GM21529 (cell line): ENCODE results near the gene GYS1.
"Not testable (repeated sequence)": the region's sequence is repeated elsewhere in the genome, so short reads cannot be mapped to it uniquely, and the experiment has no call there.

Experiments used
- ATAC-seq: cut with Tn5 transposase; IDR thresholded peaks from one replicate; pipeline ENCODE4 v1.9.1; 2021; ENCODE audit not compliant: unreplicated experiment

GYS1 gene

DNA sequence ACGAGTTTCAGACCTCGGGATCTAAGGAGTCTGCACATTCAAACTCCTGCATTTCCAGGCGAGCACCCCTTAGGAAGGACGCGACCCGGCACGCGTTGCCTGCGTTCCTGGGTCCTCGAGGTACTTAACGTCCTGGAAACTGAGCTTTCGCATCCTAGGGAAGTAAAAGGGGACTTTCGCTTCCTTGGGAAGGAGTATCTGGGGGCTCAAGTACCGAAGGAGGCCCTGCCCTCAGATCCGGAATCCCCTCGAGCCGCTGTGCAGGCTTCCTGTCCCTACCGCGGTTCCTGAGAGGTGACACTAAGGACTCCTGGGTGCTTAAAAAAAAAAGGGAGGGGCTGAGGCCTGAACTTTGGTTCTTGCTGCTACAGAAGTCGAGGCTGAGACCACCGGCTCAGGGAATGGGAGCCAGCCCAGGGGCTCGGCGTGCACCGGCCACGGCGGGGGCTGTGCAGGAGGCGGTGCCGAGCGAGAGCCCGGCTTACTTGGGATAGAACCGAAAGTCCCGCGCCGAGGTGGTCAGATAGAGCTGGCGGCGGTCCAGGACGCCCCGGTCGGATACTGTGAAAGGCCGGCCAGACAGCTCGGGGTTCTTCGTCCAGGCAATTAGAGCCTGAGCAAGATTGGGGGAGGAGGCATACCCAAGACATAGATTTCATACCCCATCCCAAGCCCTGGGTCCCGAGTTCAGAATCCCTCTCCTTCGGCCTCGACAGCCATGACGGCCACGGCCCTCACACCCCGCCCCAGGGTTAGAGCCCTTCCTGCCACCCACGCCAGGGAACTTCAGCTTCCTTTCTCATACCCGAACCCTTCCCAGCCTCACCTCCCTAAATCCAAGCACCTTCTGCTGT is 25.5 kb upstream of the GYS1 start:
- ATAC-seq, result not testable (repeated sequence)

- ATAC-seq, result no peak
Observed at GRCh38 chr19:49017666-49018351, 24.7 kb upstream of the GYS1 start.

- ATAC-seq, result no peak
Observed at GRCh38 chr19:49017041-49017665, 24.0 kb upstream of the GYS1 start, which contains the start of gene LHB. TSS of gene LHB (minus strand) at chr19:49017091. CDS start at chr19:49017081, 10 bp downstream.

GRCh38 chr19:49016067-49016839 is 23.1 kb upstream of the GYS1 start:
- ATAC-seq, result no peak

DNA sequence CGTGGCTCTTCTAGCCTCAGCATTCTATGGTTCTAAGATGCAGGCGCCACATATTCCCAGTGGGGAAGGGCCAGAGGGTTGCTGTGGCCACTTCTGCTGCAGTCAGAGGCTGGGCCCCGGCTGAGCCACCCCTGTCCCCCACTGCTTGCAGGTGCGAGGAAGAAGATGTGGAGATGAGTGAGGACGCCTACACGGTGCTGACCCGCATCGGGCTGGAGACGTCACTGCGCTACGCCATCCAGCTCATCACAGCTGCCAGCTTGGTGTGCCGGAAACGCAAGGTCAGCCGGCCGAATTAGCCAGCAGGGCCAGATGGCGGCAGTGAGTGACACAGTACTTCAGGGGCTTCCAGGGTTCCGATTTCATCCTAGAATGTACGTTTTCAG is 21.8 kb upstream of the GYS1 start:
- no peak for ATAC-seq

DNA sequence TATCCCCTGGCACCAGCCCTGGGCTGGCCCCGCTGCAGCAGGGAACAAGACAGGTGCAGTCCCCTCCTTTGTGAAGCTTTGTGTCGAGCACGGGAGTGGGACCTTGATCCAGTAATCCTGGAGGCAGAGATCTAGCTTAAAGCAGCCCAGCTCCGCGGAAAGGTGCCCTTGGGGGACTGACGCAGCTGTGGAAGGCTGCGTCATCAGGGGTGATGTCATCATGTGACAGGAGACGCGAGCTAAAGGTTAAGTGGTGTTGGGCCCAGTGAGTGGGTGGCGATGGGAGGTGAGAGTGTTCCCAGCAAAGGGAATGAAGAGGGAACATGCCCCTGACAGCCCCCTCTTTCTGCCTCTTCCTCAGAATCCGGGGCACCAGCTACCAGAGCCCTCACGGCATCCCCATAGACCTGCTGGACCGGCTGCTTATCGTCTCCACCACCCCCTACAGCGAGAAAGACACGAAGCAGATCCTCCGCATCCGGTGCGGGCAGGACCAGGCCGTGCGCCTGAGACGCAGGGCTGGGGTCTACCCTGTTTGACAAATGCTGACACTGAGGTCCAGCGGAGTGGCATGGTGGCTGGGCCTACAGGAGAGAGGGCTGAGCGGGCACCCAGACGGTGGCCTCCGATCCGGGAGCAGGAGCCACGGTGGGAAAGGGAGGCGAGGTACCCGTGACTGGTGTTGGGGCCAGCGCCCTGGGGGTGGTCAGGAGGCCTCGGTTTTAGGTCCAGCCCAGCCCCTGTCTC is 21.2 kb upstream of the GYS1 start:
- ATAC-seq, result no peak

GRCh38 chr19:49011194-49011593 is 18.1 kb upstream of the GYS1 start:
- no peak for ATAC-seq

GRCh38 chr19:49010453-49010852 is 17.3 kb upstream of the GYS1 start:
- no peak for ATAC-seq

- ATAC-seq, result no peak
Observed at GRCh38 chr19:49009828-49010227, 16.7 kb upstream of the GYS1 start.

- no peak for ATAC-seq
Observed at GRCh38 chr19:49006905-49007304, 13.8 kb upstream of the GYS1 start.

- no peak for ATAC-seq
Observed at GRCh38 chr19:49004964-49005614, 12.0 kb upstream of the GYS1 start.

DNA sequence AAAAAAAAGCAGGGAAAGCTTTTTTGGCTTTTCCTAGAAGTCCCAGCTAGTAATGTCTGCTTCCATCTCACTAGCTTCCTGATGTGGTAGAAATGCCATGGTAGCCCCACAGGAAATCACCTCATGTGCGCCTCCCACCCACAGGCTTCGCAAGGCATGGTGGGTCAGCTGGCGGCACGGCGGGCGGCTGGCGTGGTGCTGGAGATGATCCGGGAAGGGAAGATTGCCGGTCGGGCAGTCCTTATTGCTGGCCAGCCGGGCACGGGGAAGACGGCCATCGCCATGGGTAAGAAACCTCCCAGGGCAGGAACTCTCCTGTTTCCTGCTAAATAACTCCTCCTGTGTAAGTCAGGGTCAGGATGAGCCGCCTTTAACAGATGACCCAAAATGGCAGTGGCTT is 11.0 kb upstream of the GYS1 start:
- ATAC-seq, result no peak

- ATAC-seq, result no peak
Observed at GRCh38 chr19:48999481-49000325, 6.6 kb upstream of the GYS1 start.

- ATAC-seq, result no peak
Observed at GRCh38 chr19:48997972-48998371, 4.9 kb upstream of the GYS1 start.

- ATAC-seq, result no peak
Observed at GRCh38 chr19:48994035-48994386, 902 bp upstream of the GYS1 start.

GRCh38 chr19:48992581-48993174 is 431 bp downstream of the GYS1 start:
- peak; percentile 5 for ATAC-seq

DNA sequence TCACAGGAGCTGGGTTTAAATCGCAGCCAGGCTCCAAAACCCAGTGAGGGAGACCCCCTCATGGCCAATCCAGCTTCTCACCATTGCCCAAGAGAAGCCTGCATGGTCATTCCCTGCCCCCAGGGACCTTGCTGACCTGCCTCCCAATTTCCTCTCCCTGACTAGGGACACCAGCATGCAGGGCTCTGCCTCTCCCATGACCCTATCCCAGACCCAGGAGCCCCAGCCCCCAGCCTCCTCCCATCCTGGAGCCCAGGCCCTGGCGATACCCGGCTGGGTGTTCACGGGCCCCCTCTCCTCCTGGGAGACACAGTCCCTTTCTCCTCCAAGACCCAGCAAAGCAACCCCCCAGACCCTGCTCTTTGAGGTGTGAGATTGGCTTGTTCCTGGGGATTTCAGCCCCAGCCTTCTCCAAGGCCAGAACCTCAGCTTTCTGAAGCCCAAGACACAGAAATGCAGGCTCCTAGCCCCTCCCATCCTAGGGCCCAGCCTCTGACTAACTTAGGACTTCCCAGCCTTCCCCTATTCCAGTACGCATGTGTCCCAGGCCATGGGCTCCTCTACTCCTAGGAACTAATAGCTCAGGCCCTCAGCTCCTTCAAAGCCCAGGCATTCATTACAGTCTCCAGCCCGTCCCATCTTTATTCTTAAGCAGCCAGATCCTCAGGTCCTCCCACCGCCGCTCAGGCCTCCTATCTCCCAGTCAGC is 1.1 kb downstream of the GYS1 start:
- no peak for ATAC-seq

DNA sequence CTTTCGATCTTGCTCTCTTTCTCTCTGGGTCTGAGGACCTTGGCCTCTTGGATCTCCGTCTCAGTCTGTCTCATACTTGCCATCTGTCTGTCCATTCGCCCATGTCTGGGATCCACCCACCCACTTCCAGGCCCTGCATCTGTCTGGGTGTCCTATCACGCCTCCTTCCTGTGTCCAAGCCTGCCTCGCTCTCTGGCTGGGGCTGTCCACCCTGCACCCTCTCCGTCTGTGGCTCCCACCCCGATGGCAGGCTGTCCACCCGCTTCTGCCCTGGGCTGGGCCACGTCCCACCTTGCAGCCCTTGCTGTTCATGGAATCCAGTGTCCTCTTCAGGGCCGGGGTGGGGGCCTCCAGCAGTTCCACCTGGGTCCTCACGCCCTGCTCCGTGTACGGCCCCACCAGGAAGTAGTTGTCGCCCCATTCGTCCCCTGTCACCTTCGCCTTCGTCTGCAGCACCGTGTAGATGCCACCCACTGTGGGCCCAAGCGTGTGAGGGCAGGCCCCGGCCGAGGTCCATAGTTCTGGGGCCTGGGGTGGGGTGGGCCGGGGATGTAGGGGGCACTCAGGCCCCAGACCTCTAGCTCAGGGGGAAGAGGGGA is 2.0 kb downstream of the GYS1 start:
- no peak for ATAC-seq
